COLO668 (cell line): ENCODE measurements around the gene ALKBH7.
A peak's percentile ranks its signal among the peaks of the same experiment; 100 is the strongest.

Experiments
- DNase-seq: peaks from one replicate; lab custom pipeline; 2025; ENCODE audit not compliant: unreplicated experiment; lab: John Stamatoyannopoulos, UW

ALKBH7 gene

DNA sequence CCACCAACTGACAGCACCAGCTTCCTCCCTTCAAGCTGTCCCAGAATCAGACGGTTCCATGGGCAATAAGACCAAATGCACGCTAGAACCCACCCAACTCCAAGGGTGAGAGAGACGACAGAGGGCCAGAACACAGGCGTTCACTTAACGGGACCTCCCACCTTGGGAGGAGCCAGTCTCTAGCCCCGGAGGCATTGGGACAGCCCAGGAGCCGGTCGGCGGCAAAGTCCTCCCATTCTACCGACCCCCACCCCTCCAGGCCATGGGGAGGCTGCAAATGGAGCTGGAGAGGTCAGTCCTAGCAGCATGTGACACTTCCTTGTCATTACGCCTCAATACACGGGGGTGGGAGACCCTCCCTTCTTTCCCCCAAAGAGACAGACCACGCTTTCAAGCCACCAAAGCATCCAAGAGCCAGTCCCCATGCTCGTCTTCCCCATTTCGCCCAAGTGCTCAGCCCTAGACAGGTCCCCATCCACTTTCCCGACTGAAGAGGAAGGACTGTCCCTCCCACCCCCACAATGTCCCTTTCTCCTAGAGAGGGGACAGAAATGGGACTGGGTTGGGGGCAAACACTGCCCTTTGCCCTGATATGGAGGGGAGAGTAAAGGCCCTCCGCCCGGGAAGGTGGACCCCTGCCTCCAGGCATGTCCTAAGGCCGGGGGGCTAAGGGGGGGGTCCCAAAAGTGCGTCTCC is 51.1 kb downstream of the ALKBH7 start:
- peak; percentile 25 for DNase-seq

DNA sequence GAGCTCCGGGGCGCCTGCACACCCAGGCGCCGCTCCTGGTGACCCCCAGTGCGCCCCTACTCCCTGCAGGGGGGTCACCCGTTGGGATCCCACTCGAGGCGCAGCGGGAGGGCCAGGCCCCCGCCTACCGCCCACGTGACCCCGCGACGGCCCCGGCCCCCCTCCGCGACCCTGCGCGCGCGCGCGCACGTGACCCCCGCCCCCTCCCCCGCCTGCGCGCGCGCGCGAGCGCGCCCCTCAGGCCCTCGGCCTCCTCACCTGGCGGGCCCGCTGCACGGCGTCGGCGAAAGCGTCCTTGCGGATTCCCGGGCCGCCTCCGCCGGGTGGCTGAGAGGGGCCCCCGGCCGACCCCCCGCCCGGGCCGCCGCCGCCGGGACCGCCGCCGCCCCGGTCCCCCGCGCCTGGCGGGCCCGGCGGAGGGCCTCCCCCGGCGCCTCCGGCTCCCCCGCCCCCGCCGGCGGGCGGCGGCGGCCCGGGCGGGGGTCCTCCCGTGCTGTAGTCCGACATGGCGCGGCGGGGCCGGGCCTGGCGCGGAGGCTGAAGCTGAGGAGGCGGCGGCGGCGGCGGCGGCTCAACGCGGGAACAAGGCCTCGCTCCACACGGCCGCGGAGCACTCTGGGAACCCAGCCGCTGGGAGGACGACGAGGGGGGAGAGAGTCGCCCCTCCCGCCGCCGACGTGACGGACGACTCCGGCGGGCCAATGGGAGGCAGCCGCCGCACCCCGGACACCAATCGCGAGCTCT is 51.8 kb downstream of the ALKBH7 start, which contains the start of gene KHSRP:
TSS of gene KHSRP (minus strand) at position 617 of the 744 bp plus-strand sequence. CDS start at position 507, 110 bp downstream.
- DNase-seq, result peak; percentile 55
